Activated naive CD4-positive, alpha-beta T cell treated with anti-CD3 and anti-CD28 coated beads, Interleukin-2, amount 50 U/mL, for 16 hours (primary cell): ENCODE results near the gene GSG1L.
A peak's percentile ranks its signal among the peaks of the same experiment; 100 is the strongest.
"Not testable (repeated sequence)": the region's sequence is repeated elsewhere in the genome, so short reads cannot be mapped to it uniquely, and the experiment has no call there.

Source experiments
- DNase-seq: peaks from one replicate; pipeline ENCODE4 v3.0.0-alpha.2; 2020

The GSG1L gene

DNA sequence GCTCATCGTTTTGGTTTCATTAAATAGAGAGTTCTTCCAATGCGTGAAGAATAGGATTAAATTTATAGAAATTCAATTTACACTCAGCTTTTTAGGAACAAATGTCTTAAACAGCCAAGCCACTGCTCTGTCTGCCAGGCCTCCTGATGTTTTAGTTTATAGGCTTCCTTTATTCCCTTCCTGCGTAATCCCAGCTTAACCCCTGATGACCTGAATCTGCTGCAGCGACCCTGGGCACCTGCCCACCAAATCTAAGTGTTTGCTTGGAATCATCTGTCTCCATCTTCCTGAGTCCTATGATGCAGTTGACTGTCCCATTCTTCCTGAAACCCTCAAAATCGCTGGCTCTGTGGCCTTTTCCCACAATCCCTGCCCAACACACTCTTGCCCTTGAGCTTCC lies 179.9 kb downstream of the GSG1L start:
- no peak for DNase-seq

DNA sequence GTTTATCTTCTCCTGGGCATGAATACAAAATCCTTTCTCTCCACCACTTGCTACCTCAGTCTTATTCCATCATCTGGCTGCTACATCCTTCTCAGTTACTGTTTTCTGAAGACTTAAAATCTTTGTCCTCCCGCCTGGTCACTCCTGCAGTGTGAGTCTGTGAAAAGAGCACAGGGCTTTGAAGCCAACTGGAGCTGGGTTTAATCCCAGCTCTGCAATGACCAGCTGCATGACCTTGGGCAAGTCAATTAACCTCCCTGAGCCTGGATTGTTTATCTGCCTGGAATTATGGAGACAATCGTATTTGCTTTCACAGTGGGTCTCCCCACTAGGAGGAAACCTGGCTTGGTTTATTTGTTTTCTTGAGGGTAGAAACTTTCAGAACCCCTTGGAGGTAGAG lies 183.2 kb downstream of the GSG1L start:
- DNase-seq: no peak

DNA sequence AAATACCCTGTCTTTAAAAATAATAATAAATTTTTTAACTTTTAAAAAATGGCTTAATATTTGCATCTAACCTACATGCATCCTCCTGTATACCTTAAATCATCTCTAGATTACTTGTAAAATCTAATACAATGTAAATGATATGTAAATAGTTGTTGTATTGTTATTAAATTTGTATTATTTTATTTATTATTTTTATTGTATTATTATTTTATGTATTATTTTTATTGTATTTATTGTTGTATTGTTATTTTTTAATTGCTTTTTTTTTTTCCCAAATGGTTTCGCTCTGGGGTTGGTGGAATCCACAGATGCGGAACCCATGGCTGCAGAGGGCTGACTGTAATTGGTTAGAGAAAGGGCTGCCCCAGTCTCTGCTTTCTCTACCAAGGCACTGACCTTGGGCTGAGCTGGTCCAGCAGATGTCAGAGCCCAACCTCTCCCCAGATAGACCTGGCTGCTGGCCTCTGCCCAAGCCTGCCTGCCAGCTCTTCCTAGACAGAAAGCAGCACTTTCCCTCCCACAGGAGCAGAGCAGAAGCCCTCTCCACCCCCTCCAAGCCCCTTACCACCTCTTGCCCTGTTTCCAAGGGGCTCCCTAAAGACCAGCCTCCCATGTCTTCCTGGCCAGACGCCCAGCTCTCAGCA lies 183.8 kb downstream of the GSG1L start:
- no peak for DNase-seq

DNA sequence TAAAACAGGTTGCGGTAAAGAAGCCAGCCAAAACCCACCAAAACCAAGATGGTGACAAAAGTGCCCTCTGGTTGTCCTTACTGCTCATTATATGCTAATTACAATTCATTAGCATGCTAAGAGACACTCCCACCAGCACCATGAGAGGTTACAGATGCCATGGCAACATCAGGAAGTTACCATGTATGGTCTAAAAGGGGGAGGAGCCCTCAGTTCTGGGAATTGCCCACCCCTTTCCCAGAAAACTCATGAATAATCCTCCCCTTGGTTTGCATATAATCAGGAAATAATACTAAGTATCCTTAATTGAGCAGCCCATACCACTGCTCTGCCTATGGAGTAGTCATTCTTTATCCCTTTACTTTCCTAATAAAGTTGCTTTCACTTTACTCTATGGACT lies 190.9 kb downstream of the GSG1L start:
- not testable (repeated sequence) for DNase-seq

DNA sequence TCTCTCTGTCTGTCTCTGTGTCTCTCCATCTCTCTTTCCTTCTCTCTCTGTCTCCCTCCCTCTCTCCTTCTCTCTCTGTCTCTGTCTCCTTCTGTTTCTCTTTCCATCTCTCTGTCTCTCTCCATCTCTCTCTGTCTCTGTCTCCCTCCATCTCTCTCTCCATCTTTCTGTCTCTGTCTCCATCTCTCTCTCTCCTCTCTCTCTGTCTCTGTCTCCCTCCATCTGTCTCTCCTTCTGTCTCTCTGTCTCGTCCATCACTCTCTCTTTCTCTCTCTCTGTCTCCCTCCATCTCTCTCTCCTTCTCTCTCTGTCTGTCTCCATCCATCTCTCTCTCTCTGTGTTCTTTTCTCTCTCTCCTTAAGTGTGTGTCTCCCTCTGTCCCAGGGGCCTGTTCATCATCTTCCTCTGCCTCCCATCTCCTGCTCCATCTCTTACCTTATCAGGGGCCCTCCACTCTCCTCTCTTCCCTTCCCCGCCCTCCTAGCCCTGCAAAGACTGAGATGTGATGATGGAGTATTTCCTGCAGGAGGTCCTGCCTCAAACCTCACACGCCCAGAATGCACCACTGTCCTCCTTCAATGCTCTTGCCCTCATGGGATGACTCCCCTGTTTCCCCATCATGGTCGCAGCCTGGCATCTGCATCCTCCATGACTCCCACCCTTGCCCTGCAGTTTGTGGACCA lies 193.3 kb downstream of the GSG1L start:
- no peak for DNase-seq

DNA sequence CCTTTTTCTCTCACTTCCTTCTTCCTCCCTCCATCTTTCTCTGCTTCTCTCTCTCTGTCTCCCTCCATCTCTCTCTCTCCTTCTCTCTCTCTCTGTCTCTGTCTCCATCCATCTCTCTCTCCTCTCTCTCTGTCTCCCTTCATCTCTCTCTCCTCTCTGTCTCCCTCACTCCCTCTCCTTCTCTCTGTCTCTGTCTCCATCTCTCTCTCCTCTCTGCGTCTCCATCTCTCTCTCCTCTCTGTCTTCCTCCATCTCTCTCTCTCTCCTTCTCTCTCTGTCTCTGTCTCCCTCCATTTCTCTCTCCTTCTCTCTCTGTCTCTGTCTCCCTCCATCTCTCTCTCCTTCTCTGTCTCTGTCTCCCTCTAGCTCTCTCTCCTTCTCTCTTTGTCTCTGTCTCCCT lies 194.1 kb downstream of the GSG1L start:
- DNase-seq: no peak

DNA sequence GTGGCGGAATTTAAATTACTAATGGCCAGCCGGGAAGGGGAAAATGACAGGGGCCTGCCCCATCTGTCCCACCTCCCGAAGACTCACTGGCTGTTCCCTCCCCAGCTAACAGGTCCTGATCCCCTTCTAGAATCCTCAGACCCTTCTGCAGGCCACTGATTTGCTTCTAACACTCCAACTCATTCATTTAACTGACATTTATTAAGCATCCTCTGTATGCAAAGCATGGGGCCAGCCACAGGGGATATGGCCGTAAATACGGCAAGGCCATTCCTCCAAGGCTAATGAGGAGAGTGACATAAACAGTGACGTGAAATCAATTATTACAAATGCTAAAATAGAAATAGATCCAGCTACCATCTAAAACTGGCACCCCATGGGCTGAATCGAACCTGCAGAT lies 195.3 kb downstream of the GSG1L start:
- DNase-seq: no peak

DNA sequence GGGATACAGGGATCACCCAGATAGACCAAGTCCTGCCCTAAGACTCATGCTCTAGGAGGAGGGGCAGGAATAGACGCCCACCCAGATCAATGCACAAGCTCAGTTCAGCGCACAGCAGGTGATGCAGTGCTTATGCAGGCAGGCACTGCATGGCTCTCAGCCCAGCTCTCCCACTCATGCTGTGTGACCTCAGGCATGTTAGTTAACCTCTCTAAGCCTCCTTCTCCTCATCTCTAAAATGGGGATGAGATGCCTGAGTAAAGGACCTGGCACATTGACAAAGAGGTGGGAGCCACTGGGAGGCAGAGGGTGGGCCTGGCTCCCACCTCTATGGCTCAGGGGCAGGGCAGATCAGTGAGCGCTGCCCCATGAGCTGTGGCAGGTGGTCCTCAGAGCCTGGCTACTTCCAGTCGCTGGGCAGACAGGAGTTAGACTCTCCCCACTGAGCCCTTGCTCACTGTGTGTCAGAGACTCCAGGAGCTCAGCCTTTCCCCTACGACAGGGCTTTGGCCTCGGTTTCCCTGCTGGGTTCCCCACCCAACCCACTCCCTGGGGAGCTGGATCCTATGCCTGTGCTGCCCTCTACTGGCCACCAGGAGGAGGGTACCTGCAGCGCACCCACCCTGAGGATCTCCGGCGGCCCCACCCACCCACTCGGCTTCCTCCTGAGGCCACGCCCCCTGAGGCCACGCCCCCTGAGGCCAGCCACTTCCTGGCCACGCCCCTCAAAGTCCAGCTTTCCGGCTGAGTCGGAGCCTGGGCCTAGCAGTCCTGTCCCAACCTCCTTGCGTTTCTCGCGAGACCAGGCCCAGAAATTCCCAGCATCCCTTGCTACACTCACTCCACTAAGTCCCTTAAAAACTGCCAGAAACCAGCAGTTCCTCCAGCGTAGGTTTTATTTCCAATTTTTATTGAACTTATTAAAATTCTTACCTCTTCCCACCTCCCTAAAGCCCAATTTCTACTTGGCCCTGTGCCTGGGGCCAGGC lies 196.1 kb downstream of the GSG1L start:
- DNase-seq: peak; percentile 33

DNA sequence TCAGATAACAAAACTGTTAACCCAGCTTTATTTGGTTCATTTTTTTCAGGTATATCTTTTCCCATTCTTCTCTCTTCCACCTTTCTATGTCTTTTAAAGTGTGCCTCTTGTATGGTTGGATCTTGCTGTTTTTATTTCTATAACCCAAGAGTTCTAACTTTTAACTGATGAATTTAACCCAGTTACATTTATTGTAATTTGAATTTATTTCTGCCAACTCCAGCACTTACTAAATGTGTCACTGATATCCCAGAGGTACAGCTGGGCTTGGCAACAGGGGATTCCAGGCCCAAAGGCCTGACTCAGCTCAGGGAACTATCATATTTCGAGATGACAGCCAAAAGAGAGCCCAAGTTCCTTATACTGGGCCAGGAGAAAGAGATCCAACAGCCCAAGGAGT lies 200.1 kb downstream of the GSG1L start:
- no peak for DNase-seq

DNA sequence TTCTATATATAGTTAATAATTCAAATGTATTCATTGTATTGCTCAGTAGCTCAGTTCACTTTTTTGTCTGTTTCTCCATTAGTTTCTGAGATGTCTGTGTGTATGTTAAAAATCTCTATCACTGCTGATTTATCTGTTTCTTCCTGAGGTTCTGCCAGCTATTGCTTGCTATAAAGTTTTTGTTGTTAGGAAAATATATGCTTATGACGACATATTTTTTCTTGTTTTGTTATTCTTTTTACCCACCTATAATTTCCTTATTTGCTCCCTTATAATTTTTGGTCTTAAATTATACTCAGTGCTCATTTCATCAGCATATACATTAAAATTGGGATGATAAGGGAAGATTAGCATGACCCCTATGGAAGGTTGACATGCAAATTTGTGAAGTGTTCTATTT lies 200.6 kb downstream of the GSG1L start:
- no peak for DNase-seq

DNA sequence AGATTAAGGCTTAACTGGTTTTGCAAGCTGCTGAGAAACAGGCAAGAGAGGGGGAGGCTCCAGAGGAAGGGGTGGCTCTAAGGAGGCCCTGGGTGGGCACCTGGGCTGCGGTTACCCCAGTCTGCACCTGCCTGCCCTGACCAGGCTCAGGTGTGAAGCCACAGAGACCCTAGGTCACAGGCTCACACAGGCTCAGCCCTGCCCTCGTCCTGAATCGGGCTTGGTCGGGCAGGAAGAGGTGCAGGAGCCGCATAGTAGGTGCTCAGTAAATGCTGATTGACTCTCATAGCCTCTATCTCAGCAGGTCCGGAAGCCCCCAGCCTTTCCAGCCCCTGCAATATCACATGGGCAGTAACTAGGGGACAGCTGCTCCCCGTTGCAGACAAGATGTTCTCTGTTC lies 203.4 kb downstream of the GSG1L start:
- no peak for DNase-seq

DNA sequence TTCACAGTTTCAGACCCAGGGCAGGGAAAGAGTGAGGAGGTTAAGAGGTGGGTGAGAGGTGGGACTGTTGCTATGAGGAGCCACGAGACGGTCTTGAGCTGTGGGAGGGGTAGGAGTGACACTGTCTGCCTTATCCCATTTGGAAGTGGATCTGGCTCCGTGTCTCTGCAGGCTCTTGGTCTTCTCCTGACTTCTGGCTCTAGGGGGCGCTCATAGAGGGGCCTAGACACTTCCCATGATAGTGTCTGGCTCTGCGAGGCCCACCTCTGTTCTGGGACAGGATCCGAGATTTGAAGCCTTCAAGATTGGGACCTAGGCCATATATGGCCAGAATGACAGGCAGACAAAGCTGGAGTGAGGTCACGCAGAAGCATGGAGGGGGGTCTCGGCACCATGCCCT lies 204.5 kb downstream of the GSG1L start:
- no peak for DNase-seq

DNA sequence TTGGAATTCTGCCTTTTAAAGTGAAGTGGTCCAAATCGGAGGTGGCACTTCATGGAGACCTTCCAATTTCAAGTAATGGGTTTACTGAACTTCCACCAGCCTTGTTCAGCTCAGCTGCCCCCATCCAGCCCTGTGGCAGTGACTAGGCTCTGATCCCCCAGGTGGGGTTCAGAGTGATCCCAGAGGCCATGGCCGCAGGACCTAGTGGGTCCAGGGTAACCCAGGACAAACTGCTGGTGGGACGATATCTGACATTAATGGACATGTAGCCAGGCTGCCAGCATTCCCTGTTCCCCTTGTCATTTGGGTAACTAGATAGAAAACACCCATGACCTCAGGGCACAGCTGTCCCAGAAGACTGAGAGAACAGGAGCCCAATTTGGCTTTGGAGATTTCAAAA lies 209.9 kb downstream of the GSG1L start:
- no peak for DNase-seq

DNA sequence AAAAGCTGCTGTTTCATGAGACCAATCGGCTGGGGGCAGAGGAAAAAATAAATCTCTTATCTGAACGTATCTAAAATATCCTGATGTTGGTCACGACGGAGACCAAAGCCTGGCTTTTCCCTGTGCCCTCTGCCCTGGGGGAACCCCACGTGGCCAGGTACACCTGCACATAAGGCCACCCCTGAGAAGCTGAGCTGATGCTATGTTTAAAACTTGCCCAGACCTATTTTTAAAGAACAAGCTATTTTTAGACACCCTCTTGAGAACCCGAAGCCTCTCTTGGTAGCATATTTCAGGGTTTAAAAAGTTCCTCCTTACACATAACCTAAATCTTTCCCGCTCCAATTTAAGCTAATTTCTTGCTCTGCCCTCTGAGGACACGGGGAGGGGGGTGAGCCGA lies 210.4 kb downstream of the GSG1L start:
- no peak for DNase-seq

DNA sequence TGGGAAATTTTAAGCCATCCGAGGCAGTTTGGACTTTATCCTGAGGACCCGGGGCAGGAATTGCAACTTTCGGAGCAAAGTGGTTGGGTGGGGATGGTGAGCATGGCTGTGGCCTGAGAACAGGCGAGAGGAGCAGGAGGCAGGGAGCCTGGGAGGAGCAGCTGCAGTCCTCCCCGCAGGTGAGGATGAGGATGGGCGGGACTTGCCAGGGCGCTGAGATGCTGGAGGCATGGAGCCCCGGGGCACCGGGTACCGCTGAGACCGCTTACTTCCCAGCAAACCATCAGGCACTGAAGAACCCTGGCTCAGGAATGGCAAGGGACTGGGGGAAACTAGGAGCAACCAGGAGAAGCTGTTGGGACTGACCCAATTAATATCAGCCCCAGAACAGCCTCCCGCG lies 210.8 kb downstream of the GSG1L start:
- DNase-seq: no peak

DNA sequence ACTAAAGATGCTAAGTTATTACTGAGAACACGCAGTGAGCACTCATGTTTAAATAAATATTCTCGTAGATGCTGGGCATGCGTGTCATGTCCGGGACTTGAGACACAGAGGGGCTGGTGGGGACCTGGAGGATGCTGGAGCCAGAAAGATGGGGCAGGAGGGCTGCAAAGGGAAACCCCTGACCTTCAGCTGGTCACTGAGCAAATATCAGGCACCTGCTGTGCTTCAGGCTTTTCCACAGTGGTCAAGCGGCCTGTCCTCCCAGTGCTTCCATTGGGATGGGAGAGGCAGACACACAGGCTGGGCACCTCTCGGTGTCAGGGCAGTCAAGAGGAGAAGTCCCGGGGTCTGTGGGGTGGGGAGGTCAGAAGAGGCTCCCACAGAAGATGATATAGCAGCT lies 211.4 kb downstream of the GSG1L start:
- DNase-seq: no peak

DNA sequence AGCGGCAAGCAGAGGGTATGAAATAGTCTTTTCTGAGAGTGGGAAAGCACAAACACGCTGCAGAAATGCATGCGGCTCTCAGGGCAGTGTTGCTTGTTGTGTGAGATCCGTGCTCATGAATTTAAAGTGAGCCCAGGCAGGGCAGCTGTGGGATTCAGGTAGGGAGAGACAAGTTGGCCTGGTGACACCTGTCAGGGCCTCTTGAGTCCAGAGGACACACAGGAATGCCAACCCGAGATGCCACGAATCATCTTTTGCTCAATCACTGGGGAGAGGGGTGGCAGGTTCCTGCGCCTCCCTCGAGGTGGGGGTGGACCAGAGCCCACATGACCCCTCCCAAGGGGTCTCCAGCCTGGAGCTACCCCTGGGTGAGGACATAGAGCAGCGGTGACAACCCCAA lies 211.9 kb downstream of the GSG1L start:
- no peak for DNase-seq

DNA sequence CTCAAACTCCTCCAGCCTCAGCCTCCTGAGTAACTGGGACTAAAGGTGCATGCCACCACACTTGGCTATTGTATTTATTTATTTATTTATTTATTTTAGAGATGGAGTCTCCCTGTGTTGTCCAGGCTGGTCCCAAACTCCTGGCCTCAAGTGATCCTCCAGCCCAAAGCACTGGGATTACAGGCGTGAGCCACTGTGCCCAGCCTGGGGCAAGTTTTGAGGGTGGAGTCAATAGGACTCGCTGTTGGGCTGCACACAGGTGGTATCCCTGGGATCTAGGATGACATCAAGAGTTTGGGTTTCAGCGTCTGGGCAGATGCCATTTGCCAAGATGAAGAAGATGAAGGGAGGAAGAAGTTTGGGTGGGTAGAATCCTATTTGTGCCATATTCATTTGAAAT lies 213.9 kb downstream of the GSG1L start:
- no peak for DNase-seq

DNA sequence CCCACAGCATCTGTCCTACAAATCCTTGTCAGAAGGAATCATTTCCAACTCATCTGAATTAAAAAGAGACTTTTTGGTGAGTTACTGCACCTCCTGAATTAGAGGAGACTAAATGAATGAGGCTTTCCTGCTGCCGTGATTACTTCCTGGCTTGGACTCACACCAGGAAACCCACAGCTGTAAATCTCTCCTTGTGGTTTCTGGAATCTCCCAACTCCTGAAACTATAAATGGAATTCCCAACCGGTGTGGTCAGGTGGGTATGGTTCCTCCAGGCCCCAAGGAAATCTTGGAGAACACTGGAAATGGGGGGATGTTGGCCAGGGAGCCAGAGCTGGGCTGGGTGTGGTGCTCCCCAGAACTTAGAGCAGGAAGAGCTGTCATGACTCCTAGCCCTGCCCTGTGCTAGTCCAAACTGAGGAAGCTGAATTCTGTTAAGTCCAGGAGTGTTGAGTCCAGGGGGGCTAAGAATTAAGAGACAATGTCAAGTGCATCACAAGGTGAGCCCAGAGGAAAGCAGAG lies 216.4 kb downstream of the GSG1L start:
- DNase-seq: no peak

DNA sequence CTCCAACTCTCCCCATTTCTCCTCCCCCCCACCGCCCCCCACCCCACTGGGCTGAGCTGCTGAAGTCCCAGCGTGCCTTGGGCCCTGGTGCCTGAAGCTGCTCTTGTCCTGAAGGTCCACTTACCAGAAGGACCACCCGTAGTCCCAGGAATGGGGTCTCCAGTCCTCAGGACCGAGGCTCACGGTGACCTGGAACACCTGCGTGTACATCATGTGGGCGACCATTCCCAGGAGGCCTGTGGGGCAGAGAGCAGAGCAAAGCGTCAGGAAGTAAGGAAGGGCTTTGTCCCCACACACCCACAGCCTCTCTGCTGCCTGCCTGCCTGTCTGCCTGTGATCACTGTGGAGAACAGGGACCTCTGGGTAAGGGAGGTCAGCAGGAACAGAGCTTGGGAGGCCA lies 218.7 kb downstream of the GSG1L start:
- DNase-seq: no peak

DNA sequence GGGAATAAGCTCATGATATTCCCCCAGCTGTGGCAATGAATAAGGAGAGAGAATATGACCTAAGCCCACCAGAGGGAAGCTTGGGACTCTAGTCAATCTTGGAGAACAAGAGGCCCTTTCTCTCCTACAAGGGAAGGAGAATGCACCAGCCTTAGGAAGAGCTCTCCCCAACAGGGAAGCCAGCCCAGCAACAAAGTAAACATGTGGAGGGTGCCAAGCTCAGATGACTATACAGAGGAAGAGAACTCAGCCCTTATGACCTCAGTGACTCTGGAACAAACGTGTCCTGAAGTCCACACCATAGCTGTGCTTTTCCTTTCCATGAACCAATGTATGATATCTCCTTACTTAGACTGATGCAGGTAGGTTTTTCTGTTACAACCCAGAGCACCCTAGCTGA lies 219.7 kb downstream of the GSG1L start:
- no peak for DNase-seq

DNA sequence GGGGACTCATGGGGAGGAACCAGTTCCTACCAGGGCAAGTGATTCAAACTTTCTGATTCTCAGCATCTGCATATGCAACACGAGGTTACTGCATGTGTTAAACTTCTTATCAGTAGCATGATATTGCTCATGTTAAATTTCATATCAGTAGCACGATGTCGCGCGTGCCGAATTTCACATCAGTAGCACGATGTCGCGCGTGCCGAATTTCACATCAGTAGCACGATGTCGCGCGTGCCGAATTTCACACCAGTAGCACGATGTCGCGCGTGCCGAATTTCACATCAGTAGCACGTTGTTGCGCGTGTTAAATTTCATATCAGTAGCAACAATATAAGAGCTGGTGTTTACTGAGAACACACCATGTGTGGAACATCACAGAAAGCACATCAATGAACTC lies 221.6 kb downstream of the GSG1L start:
- no peak for DNase-seq

DNA sequence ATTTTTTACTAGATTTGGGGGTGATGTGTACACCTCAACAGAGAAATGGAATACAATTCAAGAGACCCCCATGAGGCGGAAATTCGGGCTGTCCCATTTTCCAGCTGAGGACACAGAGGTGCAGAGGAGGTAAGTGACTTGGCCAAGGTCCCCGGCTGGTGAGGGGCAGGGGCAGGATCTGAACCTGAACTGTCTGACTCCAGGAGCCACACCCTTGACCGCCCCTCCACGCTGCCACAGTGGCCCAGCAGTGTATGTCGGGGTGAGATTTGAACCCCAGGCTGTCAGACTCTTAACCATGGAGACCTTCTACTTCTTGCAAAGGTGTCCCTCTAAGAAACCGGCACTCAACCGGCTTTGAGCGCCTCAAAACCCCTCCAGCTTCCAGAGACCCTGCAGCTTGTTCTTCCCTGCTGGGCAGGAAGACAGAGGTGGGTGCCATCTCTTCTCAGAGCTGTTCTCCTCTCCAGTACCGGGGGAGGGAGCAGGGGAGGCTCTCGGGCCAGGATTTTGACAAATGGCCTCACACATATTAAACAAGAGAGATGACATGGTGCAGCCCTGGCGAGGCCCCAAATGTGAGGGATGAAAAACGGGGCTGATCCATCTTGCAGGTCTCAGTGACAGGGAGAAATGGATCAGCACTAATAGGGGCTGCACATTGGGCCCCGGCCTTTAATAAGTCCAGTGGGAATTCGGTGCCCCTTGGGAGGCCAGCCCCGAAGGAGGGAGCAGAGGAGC lies 222.3 kb downstream of the GSG1L start:
- no peak for DNase-seq
